Measurements from ENCODE around the gene CCL15.

Gene CCL15

DNA sequence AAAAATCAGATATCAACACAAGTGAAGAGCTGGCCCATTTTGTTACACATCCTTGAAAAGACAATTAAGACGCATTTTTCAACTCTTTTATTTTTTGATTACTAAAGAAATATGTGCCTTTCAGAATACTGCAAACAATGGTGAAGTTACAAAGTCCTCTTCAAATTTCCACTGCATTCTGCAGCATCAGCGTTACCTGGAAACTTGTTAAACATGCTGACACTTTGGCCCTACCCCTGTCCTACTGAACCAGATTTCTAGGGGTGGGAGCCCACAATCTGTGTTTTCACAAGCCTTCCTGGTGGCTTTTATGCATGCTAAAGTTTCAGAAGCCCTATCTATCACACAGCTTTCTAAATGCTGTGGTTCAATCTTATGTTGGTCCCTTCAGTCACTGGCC lies 10.3 kb downstream of the CCL15 start:
- no peak for DNase-seq (ENCODE audit: low read depth)

DNA sequence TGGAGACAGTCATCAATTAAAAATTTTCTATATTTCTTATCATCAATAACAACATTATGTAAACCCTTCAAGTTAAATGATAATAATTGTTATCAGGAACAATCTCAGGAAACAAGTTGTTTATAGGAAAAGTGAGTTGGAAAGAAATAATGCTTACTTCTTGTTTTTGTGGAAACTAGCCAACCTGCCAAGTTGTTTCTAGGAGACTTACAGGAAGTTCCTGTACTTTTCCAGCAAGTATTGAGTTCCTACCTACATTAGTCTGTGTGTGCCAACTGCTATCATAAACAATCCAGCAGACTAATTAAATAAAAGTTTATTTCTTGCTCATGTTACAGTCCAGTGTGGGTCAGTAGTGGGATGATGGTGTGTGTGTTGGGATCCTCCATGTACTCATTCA lies 13.2 kb downstream of the CCL15 start:
- DNase-seq (ENCODE audit: low read depth): no peak

DNA sequence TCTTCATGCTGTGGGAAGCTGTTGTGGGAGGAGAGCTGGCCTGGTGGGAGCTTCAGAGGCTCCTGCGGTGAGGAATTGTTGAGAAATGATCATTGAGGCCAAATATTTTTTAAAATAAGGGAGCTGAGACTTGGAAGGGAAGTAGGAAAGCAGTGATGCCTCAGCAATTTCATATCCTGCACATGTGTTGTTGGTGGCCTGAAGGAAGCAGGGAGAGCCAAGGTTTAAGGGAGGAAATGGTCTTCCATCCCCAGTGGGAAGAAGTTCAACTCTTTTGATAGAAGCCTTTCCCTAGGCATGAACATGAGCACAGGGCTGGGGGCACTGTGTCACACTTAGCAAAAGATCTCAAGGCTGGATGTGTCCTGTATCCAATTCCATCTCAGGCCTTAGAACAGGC lies 14.7 kb downstream of the CCL15 start, which contains the start of gene CCL14:
Gene CCL14, minus strand, starts transcription at position 87 of the 400 bp plus-strand sequence. Its CDS starts 80 bp downstream, at position 7.
- no peak for DNase-seq (ENCODE audit: low read depth)

DNA sequence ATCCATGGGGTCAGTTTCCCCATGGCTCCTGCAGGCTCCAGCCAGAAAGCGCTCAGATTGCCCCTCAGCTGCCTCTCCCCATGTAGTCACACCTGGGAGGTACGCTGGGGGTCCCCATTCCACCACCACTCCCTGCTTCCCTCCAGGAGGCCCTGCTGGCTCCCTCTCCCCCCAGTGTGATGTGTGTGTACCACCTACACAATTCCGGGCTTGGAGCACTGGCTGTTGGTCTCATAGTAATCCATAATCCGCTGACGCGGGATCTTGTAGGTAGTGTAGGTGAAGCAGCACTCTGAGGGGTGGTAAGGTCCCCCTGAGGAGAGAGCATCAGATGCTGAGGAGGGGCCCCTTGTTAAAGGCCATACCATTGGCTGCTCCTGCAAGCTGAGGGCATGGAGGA lies 17.2 kb downstream of the CCL15 start:
- no peak for DNase-seq (ENCODE audit: low read depth)

DNA sequence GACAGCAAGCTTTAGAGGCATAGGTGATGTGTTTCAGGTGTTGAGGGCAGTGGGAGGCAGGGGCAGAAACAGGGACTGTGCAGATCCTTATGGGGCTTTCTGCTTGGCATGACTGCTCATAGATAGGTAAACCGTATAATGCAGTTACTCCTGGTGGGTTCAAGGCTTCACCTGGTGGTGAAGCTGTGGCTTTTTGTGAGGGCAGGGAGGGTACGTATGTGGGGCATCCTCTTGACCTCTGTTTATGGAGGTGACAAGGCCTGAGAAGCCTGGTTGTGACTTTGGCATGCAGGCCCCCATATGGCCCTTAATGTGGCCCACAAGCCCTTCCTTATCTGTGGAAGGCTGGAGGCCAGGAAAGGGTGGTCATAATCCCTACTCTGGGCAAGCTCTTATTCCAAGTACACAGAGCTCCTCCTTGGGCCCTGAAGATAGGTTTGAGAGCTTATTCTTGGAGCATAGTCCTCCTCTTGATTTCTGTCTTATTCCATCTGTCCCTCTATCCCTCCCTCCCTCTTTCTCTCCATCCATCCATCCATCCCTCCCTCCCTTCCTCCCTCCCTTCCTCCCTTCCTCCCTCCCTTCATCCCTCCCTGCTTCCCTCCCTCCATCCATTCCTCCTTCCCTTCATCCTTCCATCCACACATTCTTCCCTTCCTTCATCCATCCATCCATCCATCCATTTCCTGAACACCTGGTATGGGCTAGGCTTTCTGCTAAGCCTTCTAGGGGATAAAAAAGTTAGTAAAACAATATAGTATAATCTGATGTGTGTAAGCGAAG lies 18.8 kb downstream of the CCL15 start:
- no peak for DNase-seq (ENCODE audit: low read depth)

GRCh38 chr17:35981908-35982330 lies 19.4 kb downstream of the CCL15 start:
- DNase-seq (ENCODE audit: low read depth): no peak

DNA sequence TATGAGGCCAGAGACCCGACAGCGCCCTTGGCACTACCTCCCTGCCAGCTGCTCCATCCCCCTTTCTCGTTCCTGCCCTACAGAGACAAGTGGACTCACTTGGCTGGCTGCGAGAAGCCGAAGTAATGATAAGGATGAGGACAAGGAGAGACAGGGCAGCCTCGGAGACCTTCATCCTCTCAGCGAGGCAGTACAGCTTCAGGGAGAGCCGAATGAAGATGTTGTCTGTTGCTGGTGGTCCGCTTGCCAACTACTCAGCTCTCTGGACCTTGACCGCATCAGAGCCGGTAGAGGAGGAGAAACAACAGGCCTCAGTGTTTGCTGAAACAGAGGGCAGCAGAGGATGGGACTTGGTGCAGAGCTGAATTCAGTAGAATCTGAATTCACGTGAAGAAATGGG lies 20.1 kb downstream of the CCL15 start, which contains the start of gene CCL16:
Gene CCL16, minus strand, starts transcription at position 252 of the 400 bp plus-strand sequence. Its CDS starts 77 bp downstream, at position 175.
- no peak for DNase-seq (ENCODE audit: low read depth)

- DNase-seq (ENCODE audit: low read depth): no peak
These were observed 23.0 kb downstream of the CCL15 start for GRCh38 chr17:35978346-35978745.

DNA sequence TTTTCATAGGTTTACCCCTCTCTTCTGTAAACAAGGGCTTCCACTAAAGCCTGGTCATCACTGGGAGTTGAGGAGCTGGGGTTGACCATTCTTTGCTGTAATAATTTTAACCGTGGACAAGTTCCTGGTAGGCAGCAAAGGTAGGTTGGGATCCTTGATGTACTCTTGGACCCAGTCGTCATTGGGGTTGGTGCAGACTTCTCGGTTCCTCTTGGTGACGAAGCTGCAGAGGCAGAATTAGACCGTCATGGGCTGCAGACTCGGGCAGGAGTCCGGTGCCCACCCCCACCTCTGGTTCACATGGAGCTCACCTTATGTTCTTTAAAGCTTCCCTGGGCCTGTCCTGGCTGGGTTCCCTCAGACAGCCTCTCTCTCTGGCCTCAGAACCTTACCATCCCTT lies 23.8 kb downstream of the CCL15 start:
- no peak for DNase-seq (ENCODE audit: low read depth)

- DNase-seq (ENCODE audit: low read depth): peak; percentile 52
These were observed 27.8 kb downstream of the CCL15 start for GRCh38 chr17:35973333-35974260.

DNA sequence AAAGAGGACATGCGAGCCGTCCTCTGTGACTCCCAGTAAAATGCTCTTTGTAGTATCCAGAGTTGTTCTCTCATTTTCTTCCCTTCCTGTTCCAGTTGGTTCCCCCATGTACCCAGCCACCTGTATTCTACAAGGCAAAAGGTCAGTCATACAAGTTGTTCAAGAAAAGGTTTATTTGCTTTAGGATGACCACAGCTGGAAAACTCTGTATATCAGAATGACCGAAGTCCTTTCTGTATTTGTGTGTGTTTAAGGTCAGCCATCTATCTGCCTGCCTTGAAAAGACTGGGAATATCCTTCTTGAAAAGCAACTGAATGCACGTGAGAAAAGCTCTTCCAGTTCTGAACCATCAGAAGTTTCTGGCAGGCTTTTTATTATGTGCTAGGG lies 28.4 kb downstream of the CCL15 start:
- no peak for DNase-seq (ENCODE audit: low read depth)

DNA sequence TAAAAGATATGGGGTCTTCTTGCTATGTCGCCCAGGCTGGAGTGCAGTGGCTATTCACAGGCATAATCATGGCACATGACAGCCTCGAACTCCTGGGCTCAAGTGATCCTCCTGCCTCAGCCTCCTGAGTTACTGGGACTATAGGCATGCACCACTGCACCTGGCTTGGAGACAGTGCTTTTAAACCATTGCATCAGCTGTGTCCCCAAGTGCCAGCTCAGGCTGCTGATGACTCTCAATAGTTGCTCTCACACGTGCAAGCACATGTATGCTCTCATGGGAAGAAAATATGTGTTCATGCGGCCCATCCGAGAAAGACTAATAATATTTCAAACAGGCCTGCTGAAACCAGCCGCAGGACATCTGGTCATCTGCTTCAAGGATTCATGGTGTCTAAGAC lies 28.8 kb downstream of the CCL15 start:
- DNase-seq (ENCODE audit: low read depth): no peak

GRCh38 chr17:35972066-35972465 lies 29.3 kb downstream of the CCL15 start:
- DNase-seq (ENCODE audit: low read depth): no peak

DNA sequence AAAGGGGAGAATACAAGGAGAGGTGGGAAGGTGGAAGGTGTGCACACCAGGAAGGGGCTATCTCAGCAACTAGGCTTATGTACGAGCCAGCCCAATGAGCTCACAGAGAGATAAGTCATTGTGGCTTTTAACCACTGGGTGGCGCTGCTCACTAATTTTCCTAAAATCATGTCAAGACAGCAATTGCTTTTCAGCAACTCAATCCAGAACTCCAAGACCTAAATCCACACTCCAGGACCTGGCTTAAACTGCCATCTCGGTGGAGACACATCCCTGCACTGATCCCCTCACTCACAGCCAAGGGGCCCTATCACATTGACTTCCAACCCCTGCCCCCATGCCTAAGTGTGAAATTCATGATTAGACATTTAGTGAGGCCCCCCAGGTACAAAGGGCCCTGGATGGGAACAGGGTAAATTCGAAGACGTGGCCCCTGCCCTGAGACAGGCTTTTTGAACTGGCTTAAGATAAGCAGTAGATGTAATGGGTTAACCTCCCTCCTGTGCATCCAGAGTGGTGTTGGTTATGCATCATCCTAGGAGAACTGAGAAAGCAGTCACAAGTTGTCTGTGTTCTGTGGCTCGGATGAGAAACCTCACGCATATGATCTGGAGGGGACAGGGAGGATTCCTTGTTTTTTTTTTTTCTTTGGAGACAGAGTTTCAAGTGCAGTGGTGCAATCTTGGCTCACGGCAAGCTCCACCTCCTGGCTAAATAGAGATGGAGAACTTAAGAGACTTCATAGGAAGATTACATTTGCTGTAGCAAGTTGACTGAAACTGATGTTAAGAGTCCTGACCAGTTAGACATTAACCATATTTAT lies 31.6 kb downstream of the CCL15 start:
- DNase-seq (ENCODE audit: low read depth): peak; percentile 68

GRCh38 chr17:35968520-35969054 lies 32.8 kb downstream of the CCL15 start:
- DNase-seq (ENCODE audit: low read depth): no peak

DNA sequence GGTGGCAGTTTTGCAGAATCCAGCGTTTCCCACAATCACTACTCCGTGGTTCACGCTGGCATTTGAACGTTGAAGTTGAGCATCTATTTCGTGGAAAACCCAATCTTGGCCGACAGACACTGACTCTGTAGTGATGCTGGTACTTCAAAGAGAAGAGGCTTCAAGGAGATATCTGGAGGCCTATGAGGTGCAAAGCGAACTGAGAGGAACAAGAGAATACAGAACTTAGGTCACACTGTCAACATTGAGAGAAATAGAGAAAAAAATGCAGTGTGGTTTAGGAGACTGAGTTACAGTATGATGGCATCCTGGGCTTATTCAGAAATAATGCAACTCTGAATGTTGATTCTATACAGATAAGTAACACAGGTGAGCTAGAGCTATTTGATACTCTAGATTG lies 36.1 kb downstream of the CCL15 start:
- DNase-seq (ENCODE audit: low read depth): no peak

DNA sequence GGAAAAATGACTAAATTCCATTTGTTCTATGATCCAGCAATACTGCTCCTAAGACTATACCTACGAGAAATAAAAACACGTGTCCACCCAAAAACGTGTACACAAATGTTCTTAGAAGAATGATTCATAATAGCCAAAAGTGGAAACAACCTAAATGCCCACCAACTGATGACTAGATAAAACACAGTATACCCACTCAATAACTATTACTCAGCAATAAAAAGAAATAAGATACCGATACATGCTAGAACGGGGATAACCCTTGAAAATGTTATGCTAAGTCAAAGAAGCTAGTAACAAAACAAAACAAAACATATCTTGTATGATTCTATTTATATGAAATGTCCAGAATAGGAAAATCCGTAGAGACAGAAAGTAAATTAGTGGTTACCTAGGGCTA lies 37.7 kb downstream of the CCL15 start:
- DNase-seq (ENCODE audit: low read depth): no peak

DNA sequence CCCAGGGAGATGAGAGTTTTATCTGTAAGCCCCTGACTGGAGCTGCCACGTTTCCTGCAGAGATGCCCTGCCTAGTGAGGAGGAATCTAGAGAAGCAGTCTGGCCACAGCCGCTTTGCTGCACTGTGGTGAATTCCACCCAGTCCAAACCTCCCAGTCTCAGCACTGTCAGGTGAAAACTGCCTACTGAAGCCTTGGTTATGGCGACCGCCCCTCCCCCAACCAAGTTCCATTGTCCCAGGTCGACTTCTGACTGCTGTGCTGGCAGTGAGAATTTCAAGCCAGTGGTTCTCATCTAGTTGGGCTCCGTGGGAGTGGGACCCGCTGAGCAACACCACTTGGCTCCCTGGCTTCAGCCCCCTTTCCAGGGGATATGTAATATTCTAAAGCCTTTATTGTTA lies 47.6 kb downstream of the CCL15 start:
- no peak for DNase-seq (ENCODE audit: low read depth)

- no peak for DNase-seq (ENCODE audit: low read depth)
These were observed 52.0 kb downstream of the CCL15 start for GRCh38 chr17:35949401-35949800.

DNA sequence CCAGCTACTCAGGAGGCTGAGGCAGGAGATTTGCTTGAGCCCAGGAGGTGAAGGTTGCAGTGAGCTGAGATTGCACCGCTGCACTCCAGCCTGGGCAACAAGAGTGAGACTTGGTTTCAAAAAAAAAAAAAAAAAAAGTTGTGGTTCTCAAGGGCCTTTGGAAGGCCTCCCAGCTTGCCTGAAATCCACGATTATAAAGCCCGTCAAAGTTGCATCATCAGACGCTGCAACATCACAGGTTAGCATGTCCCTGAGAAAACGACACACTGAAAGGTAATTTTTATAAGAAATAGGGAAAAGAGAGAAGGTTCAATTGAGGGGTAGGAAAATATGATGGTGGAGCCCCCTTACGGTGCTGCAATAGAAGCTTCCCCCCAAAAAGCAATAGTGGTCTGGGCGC lies 53.3 kb downstream of the CCL15 start:
- no peak for DNase-seq (ENCODE audit: low read depth)
